PC-9 (cell line): Measurements from ENCODE around the gene TOM1L2. TPM values are rescaled to one million over a fixed set of nuclear protein-coding genes. Genes with fewer than 3 reads are reported as not detected.

Experiments used
- BruUV-seq: library from RNA; stranded (reverse); fragments of 400-500 nt; replicated peaks from 2 replicates; lab custom pipeline; 2021; lab: Mats Ljungman, UMichigan
- CTCF ChIA-PET: fragments of 300-600 bp; sonication (Branson Sonifier 250); formaldehyde crosslinking; loops from one replicate; lab custom pipeline; 2022; ENCODE audit warnings: antibody characterized with exemption; lab: Charles Lee
- POLR2A ChIA-PET: fragments of 300-600 bp; sonication (Branson Sonifier 250); formaldehyde crosslinking; loops from one replicate; lab custom pipeline; 2022; ENCODE audit warnings: antibody characterized with exemption; ENCODE audit not compliant: unreplicated experiment; lab: Charles Lee
- DNase-seq, 2 experiments: peaks; one replicate each; pipeline versions ENCODE4 v3.0.0 to v3.0.0-alpha.2; 2015 to 2022; ENCODE audit warnings: mixed read lengths in 1 of 2
- H2AFZ ChIP-seq: fragments of 200-600 bp; sonication (generic); 2 replicates; pipeline ENCODE4 v1.8.1; 2017; ENCODE audit warnings: antibody characterized with exemption
- H3F3A ChIP-seq: fragments of 200-600 bp; sonication (generic); 2 replicates; pipeline ENCODE4 v1.8.1; 2017; ENCODE audit warnings: antibody characterized with exemption, mild to moderate bottlenecking, low read depth; ENCODE audit not compliant: insufficient read depth
- H3K27ac ChIP-seq: fragments of 200-600 bp; sonication (generic); 2 replicates; pipeline ENCODE4 v1.6.1; 2016; ENCODE audit warnings: mixed run types
- H3K27me3 ChIP-seq: fragments of 200-600 bp; sonication (generic); 2 replicates; pipeline ENCODE4 v1.6.1; 2016; ENCODE audit warnings: low read depth, mixed run types; ENCODE audit not compliant: insufficient read depth
- H3K36me3 ChIP-seq: fragments of 200-600 bp; sonication (generic); 2 replicates; pipeline ENCODE4 v1.6.1; 2016; ENCODE audit warnings: low read depth, mixed run types
- H3K4me1 ChIP-seq: fragments of 200-600 bp; sonication (generic); replicated peaks from 2 replicates; pipeline ENCODE4 v1.6.1; 2016; ENCODE audit warnings: mixed run types; ENCODE audit not compliant: insufficient read depth
- H3K4me2 ChIP-seq: fragments of 200-600 bp; sonication (generic); 2 replicates; pipeline ENCODE4 v1.6.1; 2017; ENCODE audit warnings: mixed run types
- H3K4me3 ChIP-seq: fragments of 200-600 bp; sonication (generic); 2 replicates; pipeline ENCODE4 v1.6.1; 2016; ENCODE audit warnings: mixed run types
- H3K79me2 ChIP-seq: fragments of 200-600 bp; sonication (generic); 2 replicates; pipeline ENCODE4 v1.6.1; 2017; ENCODE audit warnings: low read depth, mixed run types
- H3K9me2 ChIP-seq: fragments of 200-600 bp; sonication (generic); 2 replicates; pipeline ENCODE4 v1.8.1; 2017; ENCODE audit warnings: mild to moderate bottlenecking; ENCODE audit not compliant: insufficient read depth
- H3K9me3 ChIP-seq: fragments of 200-600 bp; sonication (generic); 2 replicates; pipeline ENCODE4 v1.8.1; 2016; ENCODE audit warnings: low read depth; ENCODE audit not compliant: insufficient read depth
- H4K20me1 ChIP-seq: fragments of 200-600 bp; sonication (generic); 2 replicates; pipeline ENCODE4 v1.8.1; 2017; ENCODE audit not compliant: insufficient read depth
- CTCF ChIP-seq: fragments of 200-600 bp; sonication (generic); conservative IDR thresholded peaks from 2 replicates; pipeline ENCODE4 v1.6.1; 2017; ENCODE audit warnings: mixed run types, antibody characterized with exemption, mild to moderate bottlenecking, moderate library complexity
- EZH2 ChIP-seq: fragments of 200-600 bp; sonication (generic); IDR thresholded peaks from 2 replicates; pipeline ENCODE4 v1.8.0; 2017; ENCODE audit warnings: antibody characterized with exemption, low read depth
- intact Hi-C: fragments of 100-400 bp; cut with micrococcal nuclease; formaldehyde crosslinking; loops from one replicate; pipeline ENCODE4 v1.10.0; 2022; ENCODE audit not compliant: unreplicated experiment
- total RNA-seq: library from RNA; stranded (reverse); gene quantifications from 2 replicates; pipeline ENCODE4 v1.2.3, GENCODE V29; 2021

Gene TOM1L2
- total RNA-seq, 1 experiment from 2014 or later: 68.5 TPM

- Histone ChIP-seq H3K36me3 (no peaks in the 10 kb centered on the region), H3K27ac (no peak overlapping the region), H3K4me2 (no peak overlapping the region), H3K79me2 (no peaks in the 10 kb centered on the region), H3K4me3 (no peak overlapping the region), H4K20me1 (no peaks in the 10 kb centered on the region), H2AFZ (no peak overlapping the region), H3K9me2 (no peaks in the 10 kb centered on the region), H3K9me3 (no peaks in the 10 kb centered on the region), H3K27me3 (no peaks in the 10 kb centered on the region), H3F3A (peaks cover 12% of the 10 kb centered on the region), H3K4me1 (peaks cover 24% of the 10 kb centered on the region)
- intact Hi-C loops: no loop called here
- no peak for DNase-seq
- CTCF ChIA-PET: interaction anchor here (0.7 kb wide), 1 partner anchor 239 kb away, joined by 3 read pairs; no protein-coding TSS in a partner anchor
- TF ChIP-seq CTCF (no peak), EZH2 (no peak)
- POLR2A ChIA-PET: no interaction called here
- no TSS peak for BruUV-seq
Observed at GRCh38 chr17:17847726-17848125, 124.5 kb downstream of the TOM1L2 start.

GRCh38 chr17:17847118-17847689 lies 125.0 kb downstream of the TOM1L2 start:
- H3K79me2 ChIP-seq: no peaks in the 10 kb centered on the region
- DNase-seq: no peak
- no peak overlapping the region for H3K4me2 ChIP-seq
- no peak overlapping the region for H3K27ac ChIP-seq
- CTCF ChIA-PET: interaction anchor here (0.7 kb wide), 1 partner anchor 240 kb away, joined by 3 read pairs; no protein-coding TSS in a partner anchor
- H3K27me3 ChIP-seq: no peaks in the 10 kb centered on the region
- no TSS peak for BruUV-seq
- POLR2A ChIA-PET: no interaction called here
- no peaks in the 10 kb centered on the region for H3K9me2 ChIP-seq
- intact Hi-C loops: no loop called here
- H3K4me3 ChIP-seq: no peak overlapping the region
- peaks cover 17% of the 10 kb centered on the region for H3F3A ChIP-seq
- TF ChIP-seq EZH2 (no peak), CTCF (no peak)
- peaks cover 25% of the 10 kb centered on the region for H3K4me1 ChIP-seq
- no peaks in the 10 kb centered on the region for H3K9me3 ChIP-seq
- H2AFZ ChIP-seq: no peak overlapping the region
- H4K20me1 ChIP-seq: no peaks in the 10 kb centered on the region
- H3K36me3 ChIP-seq: no peaks in the 10 kb centered on the region

GRCh38 chr17:17846645-17847044 lies 125.6 kb downstream of the TOM1L2 start:
- DNase-seq: no peak
- Histone ChIP-seq H3K4me3 (no peak overlapping the region), H2AFZ (no peak overlapping the region), H3K27ac (no peak overlapping the region), H4K20me1 (no peaks in the 10 kb centered on the region), H3K9me2 (no peaks in the 10 kb centered on the region), H3F3A (peaks cover 23% of the 10 kb centered on the region), H3K79me2 (no peaks in the 10 kb centered on the region), H3K9me3 (no peaks in the 10 kb centered on the region), H3K4me2 (no peak overlapping the region), H3K4me1 (peaks cover 30% of the 10 kb centered on the region), H3K36me3 (no peaks in the 10 kb centered on the region), H3K27me3 (no peaks in the 10 kb centered on the region)
- POLR2A ChIA-PET: no interaction called here
- no peak for TF ChIP-seq CTCF
- no peak for TF ChIP-seq EZH2
- no TSS peak for BruUV-seq
- CTCF ChIA-PET: no interaction called here
- intact Hi-C loops: no loop called here
